ENCODE measurements around the gene HPRT1.

HPRT1 gene

DNA sequence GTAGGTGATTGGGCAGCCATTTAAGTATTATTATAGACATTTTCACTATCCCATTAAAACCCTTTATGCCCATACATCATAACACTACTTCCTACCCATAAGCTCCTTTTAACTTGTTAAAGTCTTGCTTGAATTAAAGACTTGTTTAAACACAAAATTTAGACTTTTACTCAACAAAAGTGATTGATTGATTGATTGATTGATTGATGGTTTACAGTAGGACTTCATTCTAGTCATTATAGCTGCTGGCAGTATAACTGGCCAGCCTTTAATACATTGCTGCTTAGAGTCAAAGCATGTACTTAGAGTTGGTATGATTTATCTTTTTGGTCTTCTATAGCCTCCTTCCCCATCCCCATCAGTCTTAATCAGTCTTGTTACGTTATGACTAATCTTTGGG lies 16.3 kb downstream of the HPRT1 start:
- DNase-seq (ENCODE audit: low read depth), result no peak

DNA sequence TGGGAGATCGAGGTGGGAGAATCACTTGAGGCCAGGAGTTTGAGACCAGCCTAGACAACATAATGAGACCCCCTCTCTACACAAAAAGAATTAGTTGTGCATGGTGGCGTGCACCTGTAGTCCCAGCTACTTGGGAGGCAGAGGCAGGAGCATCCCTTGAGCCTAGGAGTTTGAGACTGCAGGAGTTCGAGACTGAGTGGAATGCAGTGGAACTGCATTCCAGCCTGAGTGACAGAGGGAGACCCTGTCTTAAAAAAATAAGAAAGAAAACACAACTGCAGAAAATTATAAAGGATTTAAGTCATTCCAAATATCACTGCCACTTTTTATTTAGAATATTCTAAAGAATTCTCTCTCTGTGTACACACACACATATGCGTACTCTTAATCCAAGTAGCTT lies 18.4 kb downstream of the HPRT1 start:
- DNase-seq (ENCODE audit: low read depth), result no peak

DNA sequence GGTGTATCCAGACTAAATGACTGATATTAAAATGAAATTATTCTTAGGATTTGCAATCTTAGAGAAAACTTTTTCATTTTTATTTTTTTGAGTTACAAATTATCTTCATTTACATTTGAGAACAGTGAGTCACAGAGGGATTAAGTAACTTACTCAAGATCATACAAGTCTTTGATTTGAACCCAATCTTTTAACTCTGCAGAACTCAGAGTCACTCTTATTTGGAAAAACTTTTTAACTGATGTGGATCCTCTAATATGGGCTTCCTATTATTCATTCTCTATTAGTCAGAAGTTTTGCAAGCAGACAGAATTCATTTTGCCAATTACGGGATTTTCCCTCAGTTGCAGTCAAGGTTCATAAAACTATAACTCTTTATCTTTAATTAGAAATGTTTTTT lies 20.1 kb downstream of the HPRT1 start:
- no peak for DNase-seq (ENCODE audit: low read depth)

DNA sequence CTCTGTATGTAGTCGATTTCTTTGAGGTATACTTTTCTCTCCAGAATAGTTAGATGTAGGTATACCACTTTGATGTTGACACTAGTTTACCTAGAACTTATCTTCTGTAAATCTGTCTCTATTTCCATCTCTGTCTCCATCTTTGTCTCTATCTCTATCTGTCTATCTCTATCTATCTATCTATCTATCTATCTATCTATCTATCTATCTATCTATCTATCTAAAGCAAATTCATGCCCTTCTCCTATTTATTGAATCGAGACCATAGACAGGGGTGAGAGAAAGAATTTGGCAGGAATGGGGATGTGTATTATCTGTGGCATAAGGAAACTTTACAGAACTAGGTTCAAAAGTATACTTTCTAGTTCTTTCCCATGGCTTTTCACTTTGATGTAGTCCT lies 21.4 kb downstream of the HPRT1 start:
- DNase-seq (ENCODE audit: low read depth), result no peak

DNA sequence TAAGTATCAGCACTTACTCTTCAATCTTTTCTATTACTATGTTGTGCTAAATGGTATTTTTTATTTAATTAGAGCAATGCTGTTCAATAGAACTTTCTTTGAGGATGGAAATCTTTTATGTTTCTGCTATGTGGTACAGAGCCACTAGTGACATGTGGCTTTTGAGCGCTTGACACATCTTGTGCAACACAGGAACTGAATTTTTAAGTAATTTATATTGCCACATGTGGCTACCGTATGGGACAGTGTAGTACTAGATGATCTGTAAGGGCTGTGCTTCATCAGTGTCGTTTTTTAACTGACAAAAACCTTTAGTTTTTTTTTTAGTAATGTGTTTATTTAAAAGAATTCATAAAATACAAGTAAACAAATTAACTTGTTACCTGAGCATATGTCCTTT lies 22.4 kb downstream of the HPRT1 start:
- no peak for DNase-seq (ENCODE audit: low read depth)

DNA sequence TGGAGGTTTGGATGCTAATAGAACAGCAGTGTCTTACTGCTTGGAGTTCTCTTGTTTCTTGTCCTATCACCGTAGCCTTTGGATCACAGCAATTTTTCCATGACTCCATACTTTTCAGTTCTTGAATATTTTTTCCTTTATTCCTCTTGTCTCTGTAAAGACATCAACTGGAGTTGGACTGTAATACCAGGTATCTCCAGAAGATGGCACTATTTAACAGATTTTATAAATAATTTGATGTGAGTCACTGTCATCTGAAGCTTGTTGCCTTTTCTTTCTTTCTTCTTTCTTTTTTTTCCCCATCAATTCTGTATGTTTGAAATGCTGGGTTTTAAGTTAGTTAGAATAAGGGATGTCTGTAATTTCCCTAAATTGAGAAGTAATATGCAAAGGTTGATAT lies 24.1 kb downstream of the HPRT1 start:
- DNase-seq (ENCODE audit: low read depth), result no peak

DNA sequence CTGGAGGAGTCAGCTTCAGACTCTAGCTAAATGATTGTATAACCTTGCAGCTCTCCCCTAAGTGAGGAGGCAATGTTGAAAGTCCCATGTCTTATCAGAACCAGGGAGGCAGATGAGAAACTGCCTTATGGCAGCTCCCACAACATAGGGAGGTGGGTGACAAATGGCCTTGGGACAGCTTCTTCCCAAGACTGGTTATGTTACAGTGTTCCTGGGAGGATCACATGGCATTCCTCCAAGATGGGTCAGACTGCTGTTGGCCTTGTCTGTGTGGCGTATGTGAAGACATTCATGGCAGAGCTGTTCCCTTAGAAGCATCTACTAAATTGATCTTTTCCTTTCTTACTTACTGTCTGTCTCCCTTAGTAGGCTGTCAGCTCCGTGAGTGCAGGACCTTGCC lies 42.0 kb downstream of the HPRT1 start:
- DNase-seq (ENCODE audit: low read depth), result no peak

DNA sequence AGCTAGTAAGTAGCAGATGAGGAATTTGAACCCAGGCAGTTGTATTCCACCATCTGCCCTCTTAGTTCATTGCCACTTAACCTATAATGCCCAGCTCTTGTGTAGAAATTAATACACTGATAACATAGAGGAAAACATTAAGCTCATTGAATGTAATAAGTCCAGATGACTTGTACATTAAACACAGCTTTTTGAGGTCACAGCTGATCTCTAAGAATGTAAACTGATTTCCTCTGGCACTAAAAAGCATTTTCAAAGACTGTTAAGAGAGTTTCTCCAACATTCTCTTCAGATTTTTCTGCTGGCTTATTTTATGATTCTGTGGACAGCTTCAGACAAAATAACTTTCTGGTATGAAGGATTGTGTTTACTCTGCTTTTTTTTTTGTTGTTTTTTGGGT lies 42.7 kb downstream of the HPRT1 start:
- no peak for DNase-seq (ENCODE audit: low read depth)

DNA sequence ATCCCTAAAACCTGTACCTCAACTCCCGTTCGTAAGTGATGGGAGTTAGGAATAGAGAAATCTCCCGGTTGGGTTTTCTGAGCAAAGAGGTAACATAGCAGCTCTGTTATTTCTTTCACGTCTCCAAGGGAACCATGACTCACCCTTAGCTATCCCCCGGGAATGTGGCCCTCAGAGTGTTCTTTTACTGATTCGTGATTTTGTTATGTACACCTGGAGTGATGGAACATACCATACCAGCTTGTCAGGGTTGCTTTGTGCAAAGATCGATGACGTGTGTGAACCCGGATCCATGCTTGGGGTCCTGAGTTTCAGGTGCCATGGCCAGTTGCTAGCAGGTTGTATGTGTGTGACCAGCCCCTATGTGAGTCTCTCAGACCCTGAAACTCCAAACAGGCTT lies 52.6 kb downstream of the HPRT1 start:
- DNase-seq (ENCODE audit: low read depth), result no peak

DNA sequence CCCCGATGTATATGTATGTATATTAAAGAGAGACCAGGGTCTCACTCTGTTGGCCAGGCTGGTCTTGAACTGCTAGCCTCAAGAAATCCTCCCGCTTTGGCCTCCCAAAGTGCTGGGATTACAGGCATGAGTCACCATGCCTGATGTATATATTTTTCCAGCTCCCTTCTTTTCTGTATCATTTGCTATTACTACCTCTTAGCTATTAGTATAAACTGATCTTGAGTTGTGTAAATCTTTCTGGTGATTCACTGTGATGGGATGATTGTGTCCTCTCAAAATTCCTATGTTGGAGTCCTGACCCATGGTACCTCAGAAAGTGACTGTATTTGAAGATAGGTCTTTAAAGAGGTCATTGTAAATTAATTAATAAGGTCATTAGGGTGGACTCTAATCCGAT lies 53.1 kb downstream of the HPRT1 start:
- no peak for DNase-seq (ENCODE audit: low read depth)

DNA sequence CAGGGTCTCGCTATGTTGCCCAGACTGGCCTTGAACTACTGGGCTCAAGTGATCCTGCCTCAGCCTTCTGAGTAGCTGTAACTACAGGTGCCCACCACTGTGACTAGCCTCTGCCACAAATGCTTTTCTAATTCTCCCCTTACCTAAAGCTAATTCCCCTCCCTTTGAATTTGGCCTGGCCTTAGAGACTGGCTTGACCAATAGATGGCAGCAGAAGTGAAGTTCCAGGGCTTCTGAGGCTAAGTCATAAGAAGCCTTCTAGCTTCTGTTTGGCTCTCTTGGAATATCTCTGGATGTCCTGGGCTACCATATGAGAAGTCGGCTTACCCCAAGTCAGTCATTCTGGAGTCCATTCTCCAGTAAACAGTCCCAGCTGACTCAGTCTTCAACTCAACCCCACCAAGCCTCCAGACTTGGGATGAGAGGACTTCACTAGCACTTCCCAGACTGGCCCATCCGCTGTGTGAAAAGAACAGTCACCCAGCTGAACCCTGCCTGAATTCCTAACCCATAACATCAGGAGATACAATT lies 61.0 kb downstream of the HPRT1 start:
- DNase-seq (ENCODE audit: low read depth), result no peak

DNA sequence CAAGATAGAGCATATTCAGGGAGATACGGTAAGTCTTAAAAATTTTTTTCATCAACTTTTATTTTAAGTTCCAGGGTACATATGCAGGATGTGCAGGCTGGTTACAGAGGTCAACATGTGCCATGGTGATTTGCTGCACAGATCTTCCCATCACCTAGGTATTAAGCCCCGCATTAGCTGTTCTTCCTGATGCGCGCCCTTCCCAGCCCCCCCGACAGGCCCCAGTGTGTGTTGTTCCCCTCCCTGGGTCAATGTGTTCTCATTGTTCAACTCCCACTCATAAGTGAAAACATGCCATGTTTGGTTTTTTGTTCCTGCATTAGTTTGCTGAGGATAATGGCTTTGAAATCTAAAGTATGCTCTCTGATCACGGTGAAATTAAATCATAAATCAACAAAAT lies 64.2 kb downstream of the HPRT1 start:
- DNase-seq (ENCODE audit: low read depth), result no peak

DNA sequence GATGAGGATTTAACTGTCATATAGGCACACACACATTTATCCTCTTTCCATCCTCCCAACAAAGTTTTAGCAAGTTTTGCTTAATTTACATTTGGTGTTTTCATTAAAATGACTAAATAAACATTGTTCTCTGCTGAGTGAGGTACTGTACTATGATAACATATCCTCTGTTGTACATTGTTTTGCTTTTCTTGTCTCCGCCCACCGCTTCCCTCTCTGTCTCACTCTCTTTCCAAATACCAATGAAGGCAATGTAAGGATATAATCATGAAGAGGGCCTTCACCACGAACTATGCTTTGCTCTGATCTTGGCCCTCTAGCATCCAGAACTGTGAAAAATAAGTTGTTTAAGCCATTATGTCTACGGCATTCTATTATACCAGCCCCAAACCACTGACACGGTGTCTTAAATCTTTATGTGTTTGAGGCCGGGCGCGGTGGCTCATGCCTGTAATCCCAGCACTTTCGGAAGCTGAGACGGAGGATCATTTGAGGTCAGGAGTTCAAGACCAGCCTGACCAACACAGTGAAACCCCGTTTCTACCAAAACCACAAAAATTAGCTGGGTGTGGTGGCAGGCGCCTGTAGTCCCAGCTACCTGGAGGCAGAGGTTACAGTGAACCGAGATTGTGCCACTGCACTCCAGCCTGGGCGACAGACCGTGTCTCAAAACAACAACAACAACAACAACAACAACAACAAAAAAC lies 65.3 kb downstream of the HPRT1 start:
- no peak for DNase-seq (ENCODE audit: low read depth)

DNA sequence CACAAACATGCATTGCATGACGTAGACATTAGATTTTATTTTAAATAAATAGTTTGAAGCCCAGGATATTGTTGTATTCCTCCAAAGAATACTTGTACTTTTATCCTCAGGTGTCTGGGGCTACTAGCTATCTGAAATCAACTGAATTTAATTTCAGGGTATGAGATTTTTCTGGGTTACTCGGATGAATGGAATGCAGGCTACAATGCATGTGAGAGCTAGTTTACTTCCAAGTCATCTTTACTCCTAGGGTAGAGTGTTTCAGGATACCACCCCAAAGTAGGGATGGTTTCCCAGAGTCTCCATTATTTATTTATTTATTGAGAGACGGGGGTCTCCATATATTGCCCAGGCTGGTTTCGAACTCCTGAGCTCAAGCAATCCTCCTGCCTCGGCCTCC lies 66.4 kb downstream of the HPRT1 start:
- no peak for DNase-seq (ENCODE audit: low read depth)

DNA sequence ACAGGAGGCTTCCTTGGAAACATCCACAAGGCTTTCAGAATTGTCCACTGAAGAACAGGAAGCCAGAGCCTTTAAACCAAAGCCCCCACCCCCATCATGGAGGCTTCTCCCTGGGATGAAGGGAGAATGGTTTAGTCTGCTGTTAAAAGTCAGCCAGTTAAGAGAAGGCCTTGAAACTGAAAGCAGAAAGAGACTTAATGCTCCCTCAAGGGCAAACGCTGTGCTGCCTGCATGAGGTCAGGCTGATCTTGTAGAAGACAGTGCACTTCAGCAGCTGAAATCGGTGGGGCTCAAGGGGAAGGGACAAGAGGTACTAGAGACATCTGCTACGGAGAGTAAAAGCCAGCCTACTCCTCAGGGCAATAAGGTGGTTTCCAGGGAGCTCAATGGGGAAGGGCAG lies 69.0 kb downstream of the HPRT1 start:
- DNase-seq (ENCODE audit: low read depth), result no peak

DNA sequence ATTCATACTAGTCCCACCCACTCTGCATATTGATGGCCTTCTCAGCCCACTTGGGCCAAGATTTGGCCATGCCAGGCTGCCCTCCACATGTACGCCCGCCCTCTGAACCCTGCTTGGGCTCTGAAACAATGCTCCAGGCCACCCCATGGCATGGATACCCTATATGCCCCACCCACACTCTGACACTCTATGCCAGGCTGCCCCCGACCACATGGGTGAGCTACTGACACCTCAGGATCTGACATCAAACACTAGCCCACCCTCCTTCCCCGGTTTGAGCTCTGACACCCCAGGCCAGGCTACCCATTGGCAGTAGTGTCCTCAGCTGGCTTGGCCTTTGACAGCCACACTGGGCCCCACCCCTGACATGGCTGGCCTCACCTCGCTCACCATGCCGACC lies 69.5 kb downstream of the HPRT1 start:
- no peak for DNase-seq (ENCODE audit: low read depth)

DNA sequence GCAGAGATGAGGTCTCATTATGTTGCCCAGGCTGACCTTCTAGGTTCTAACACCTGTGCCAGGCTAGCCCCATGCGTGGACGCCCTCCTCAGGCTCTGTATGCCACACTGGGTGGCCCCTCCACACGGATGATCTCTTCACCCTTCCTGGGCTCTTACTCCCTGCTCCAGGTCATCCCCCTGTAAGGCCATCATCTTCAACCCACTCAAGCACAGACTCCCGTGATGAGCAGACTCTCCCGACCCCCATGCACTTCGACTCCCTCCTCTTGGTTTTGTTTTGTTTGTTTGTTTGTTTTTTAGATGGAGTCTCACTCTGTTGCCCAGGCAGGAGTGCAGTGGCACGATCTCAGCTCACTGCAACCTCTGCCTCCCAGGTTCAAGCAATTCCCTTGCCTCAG lies 70.9 kb downstream of the HPRT1 start:
- DNase-seq (ENCODE audit: low read depth), result no peak

DNA sequence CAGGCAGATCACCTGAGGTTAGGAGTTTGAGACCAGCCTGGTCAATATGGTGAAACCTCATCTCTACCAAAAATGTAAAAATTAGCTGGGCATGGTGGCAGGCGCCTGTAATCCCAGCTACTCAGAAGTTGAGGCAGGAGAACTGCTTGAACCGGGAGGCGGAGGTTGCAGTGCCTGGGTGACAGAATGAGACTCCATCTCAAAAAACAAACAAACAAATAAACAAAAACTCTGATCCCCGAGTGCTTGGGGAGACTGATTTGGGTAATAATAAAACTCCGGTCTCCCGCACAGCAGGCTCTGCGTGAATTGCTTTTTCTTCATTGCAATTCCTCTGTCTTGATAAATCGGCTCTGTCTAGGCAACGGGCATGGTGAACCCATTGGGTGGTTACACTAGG lies 73.4 kb downstream of the HPRT1 start:
- DNase-seq (ENCODE audit: low read depth), result no peak

DNA sequence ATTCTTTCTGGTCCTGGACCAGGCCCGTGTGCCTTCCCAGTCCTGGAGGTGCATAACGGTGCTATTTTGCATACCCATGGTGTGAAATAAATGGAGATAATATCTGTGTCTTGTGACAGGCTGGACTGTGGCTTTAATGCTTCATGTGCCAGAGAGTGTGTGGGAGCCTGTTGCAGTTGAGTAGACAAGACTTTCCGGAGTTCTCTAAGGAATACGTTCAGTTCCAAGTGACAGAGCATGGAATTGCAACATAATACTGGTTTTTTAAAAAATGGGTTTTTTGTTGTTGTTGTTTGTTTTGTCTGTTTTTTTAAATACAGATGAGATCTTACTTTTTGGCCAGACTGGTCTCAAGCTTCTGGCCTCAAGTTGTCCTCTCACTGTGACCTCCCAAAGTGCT lies 74.0 kb downstream of the HPRT1 start:
- no peak for DNase-seq (ENCODE audit: low read depth)

DNA sequence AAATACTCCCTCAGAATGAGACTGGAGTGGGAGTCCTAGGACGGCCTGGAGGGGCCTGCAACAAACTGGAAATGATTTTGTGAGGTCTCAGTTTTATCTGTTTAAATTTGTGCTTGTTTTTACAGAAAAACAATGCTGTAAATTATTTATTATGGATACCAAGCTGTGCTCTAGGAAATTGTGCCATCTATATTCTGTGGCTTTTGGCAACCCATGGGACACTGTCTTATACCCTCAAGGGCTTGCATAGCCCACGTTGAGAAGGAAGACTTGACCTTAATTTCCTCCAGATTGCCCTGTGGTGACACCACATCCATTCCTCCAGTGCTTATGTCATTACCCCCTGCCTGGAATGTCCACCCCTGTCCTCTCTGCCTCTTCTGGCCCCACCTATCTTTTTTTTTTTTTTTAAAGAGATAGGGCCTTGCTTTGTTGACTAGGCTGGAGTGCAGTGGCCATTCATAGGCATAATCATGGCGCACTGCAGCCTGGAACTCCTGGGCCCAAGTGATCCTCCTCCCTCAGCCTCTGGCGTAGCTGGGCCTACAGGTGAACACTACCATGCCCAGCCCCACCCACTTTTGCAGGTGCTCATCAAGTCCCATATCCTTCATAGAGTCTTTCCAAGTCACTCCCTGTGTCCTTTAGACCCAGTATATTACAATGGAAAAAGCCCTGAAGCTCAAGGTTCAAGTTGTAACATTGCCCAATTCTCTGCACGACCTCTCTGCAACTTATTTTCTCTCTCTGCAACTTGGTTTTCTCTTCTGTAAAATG lies 77.4 kb downstream of the HPRT1 start:
- no peak for DNase-seq (ENCODE audit: low read depth)

DNA sequence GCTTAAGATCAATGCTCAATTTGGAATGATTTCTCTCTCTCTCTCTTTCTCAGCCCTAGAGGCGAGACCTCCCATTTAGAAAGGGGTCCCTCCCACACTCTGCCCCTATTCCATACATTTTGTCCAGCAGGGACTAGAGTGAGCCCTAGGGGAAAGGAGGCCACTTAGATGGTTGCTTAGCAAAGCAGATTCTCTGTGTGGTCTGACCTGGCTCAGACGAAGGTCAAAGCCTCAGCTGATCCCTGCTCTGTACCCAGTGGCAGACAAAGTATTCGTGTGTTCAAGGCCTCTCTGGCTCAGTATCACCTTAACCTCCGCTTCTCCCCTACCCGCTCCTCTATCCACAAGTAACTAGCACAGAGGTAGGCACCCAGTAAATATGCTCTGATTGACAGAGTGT lies 78.4 kb downstream of the HPRT1 start:
- DNase-seq (ENCODE audit: low read depth), result no peak

DNA sequence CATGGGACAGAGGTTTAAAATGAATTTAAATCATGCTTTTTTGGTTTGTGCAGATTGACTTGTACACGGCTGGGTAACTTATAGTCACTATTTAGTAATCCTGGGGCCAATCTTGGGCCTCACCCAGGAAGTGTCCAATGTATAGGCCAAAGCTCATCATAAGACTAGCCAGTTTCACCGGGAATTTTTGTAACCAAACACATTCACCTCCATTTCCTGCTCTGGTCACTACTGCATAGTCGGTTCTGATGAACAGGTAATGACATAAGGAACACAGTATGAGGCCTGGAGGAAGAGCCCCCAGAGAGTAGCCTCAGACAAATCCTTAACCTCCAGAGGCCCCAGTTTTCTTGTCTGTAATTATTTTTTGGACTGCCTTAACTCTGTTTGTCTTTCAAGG lies 81.9 kb downstream of the HPRT1 start:
- DNase-seq (ENCODE audit: low read depth), result no peak

DNA sequence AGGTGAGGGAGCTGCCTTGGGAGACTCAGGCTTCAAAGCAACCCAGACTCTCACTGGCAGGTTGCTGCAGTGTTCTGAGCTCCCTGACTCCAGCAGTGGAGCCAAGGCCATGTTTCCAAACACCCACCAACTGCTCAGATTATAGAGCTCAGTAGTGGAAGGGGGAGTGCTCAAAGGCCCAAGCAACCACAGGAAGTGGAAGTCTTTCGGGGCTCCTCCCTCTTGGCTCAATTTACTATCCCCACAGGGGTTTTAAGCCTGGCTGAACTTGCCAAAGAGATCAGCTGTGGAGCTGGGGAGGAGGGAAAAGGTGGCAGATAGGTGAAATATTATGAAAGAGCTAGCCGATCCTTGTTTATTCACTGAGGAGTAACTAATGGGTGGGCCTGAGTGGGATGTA lies 82.5 kb downstream of the HPRT1 start:
- no peak for DNase-seq (ENCODE audit: low read depth)

DNA sequence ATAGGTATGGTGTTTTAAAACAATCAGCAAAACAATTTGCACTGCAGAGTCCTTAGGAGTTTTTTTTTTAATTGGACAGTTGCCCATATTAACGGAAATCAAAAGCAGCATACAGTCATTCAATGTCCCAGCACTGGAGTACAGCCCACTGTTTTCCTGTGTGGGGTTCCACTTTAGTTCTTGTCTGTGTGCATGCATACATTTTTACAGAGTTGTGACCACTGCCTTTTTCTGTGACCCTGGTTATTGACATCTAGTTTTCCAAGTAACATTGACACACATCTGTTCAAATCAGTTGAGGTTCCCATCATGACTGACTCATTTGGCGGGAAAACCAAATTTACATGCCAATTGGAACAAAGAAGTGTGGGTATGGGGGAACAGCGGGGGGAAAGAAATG lies 83.3 kb downstream of the HPRT1 start:
- no peak for DNase-seq (ENCODE audit: low read depth)

Data from stimulated activated CD8-positive, alpha-beta memory T cell treated with anti-CD3 and anti-CD28 coated beads, Interleukin-4, amount 100 ng/mL, for 24 hours (primary cell).